Measurements from ENCODE around the gene PCDH7.

The PCDH7 gene

DNA sequence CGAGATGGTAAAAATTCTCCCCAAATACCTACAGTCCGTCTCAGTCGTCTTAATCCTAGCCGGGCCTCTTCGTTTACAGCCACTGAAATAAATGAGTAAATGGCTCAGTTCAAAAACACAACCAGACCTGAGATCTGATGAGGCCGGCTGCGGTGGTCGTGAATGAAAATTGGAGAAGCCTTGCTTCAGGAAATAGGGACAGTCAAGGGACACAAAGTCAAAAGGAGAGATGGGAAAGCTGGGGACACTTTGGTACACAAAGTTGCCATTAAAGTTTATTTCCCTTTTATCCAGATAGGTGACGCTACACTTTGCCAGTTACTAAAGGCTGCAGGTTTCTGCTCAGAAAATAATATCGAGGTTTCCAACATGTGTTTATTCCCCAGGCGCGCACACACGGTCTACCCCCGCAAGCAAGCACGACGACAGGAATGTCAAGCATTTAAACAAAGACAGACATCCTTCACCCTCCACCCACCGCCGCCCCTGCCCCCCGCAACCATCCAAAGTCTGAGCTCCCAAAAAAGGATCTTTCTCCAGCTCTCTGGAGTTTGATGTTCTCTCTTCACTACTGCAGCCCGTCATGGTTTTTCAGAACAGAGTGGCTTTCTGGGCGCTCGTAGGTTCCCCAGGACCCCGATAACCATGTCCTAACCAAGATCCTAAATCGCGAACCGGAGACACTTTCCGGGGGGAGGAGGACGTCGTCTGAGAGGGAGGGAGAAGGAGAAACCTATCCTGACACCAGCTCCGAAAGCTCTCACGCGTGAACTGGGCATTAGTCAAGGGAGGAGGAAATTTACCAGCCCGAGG, 1.3 kb upstream of the PCDH7 start:
- H3K79me2 ChIP-seq: no peaks in the 10 kb centered on the region
- no peak overlapping the region for H3K27ac ChIP-seq
- peak overlapping the region; percentile 48 for H3K4me3 ChIP-seq (ENCODE audit: low read depth, low read length)
- no peaks in the 10 kb centered on the region for H3K4me1 ChIP-seq
- no peaks in the 10 kb centered on the region for H3K27me3 ChIP-seq (ENCODE audit: control insufficient read depth, insufficient read depth, low read length)
- H2AFZ ChIP-seq: no peak overlapping the region
- H3K9ac ChIP-seq: no peak overlapping the region
- H3K4me2 ChIP-seq (ENCODE audit: low read length): peak overlapping the region; percentile 90
- no peaks in the 10 kb centered on the region for H3K9me3 ChIP-seq (ENCODE audit: control insufficient read depth, low read length)
- H3K36me3 ChIP-seq (ENCODE audit: control insufficient read depth, insufficient read depth, low read length): no peaks in the 10 kb centered on the region
- no peak for TF ChIP-seq CTCF (IDR thresholded peaks at IDR 0.05)

- H3K9ac ChIP-seq: no peak overlapping the region
Measured at GRCh38 chr4:30719454-30720020, 632 bp upstream of the PCDH7 start.

DNA sequence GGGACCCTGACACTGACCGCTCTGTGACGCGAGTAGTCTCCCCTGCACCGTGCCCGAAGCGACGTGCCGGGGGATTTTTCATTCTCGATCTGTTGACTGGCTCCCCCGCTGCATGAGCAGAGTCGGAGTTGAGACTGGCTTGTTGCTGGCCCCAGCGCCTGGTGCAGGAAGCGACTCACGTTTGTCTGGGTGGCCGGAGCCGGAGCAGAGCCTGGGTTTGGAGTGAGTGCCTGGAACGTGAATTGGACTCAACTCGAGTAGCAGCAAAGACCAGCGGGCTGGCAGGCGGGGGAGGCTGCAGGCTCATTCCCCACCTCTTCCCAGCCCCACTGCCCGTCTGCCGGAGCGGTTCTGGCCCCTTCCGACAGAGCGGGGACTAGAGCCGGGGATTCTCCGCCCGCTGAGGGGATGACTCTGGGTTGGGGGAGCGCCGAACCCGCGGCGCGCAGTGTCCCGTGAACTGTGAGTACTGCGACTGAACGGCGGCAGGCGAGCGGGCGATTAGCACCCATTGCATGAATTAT, 554 bp downstream of the PCDH7 start:
- Histone ChIP-seq H3K4me2 (ENCODE audit: low read length) (peak overlapping the region; percentile 90), H3K36me3 (ENCODE audit: control insufficient read depth, insufficient read depth, low read length) (no peaks in the 10 kb centered on the region), H3K4me3 (ENCODE audit: low read depth, low read length) (peak overlapping the region; percentile 42), H3K27ac (no peak overlapping the region), H3K9me3 (ENCODE audit: control insufficient read depth, low read length) (no peaks in the 10 kb centered on the region), H3K9ac (no peak overlapping the region), H3K4me1 (no peaks in the 10 kb centered on the region), H2AFZ (no peak overlapping the region), H3K79me2 (no peaks in the 10 kb centered on the region), H3K27me3 (ENCODE audit: control insufficient read depth, insufficient read depth, low read length) (no peaks in the 10 kb centered on the region)
- no peak for TF ChIP-seq CTCF (IDR thresholded peaks at IDR 0.05)

More at GRCh38 chr4:30719454-30720020, 632 bp upstream of the PCDH7 start:
- Histone ChIP-seq H3K4me1 (no peaks in the 10 kb centered on the region), H2AFZ (no peak overlapping the region), H3K9me3 (ENCODE audit: control insufficient read depth, low read length) (no peaks in the 10 kb centered on the region), H3K27me3 (ENCODE audit: control insufficient read depth, insufficient read depth, low read length) (no peaks in the 10 kb centered on the region), H3K36me3 (ENCODE audit: control insufficient read depth, insufficient read depth, low read length) (no peaks in the 10 kb centered on the region), H3K27ac (no peak overlapping the region), H3K79me2 (no peaks in the 10 kb centered on the region), H3K4me3 (ENCODE audit: low read depth, low read length) (peak overlapping the region; percentile 48), H3K4me2 (ENCODE audit: low read length) (peak overlapping the region; percentile 90)
- no peak for TF ChIP-seq CTCF (IDR thresholded peaks at IDR 0.05)

- no peak for TF ChIP-seq CTCF (IDR thresholded peaks at IDR 0.05)
- Histone ChIP-seq H3K4me2 (ENCODE audit: low read length) (peak overlapping the region; percentile 90), H3K9ac (no peak overlapping the region), H3K9me3 (ENCODE audit: control insufficient read depth, low read length) (no peaks in the 10 kb centered on the region), H2AFZ (no peak overlapping the region), H3K4me1 (no peaks in the 10 kb centered on the region), H3K36me3 (ENCODE audit: control insufficient read depth, insufficient read depth, low read length) (no peaks in the 10 kb centered on the region), H3K4me3 (ENCODE audit: low read depth, low read length) (peak overlapping the region; percentile 42), H3K27me3 (ENCODE audit: control insufficient read depth, insufficient read depth, low read length) (no peaks in the 10 kb centered on the region), H3K27ac (no peak overlapping the region), H3K79me2 (no peaks in the 10 kb centered on the region)
Measured at GRCh38 chr4:30721185-30722091, 1.3 kb downstream of the PCDH7 start.

All from parathyroid adenoma (tissue), 2 donors.